HG02943 (cell line): ENCODE results near the gene CACNA2D1.
"Not testable (repeated sequence)": the region's sequence is repeated elsewhere in the genome, so short reads cannot be mapped to it uniquely, and the experiment has no call there.

Experiments used
- ATAC-seq: cut with Tn5 transposase; IDR thresholded peaks from one replicate; pipeline ENCODE4 v1.9.1; 2021; ENCODE audit warnings: mild to moderate bottlenecking, low read depth, moderate library complexity; ENCODE audit not compliant: unreplicated experiment

Gene CACNA2D1

GRCh38 chr7:82396343-82396742 is 47.2 kb downstream of the CACNA2D1 start:
- ATAC-seq = no peak

GRCh38 chr7:82395147-82395546 is 48.4 kb downstream of the CACNA2D1 start:
- ATAC-seq = no peak

- ATAC-seq = no peak
Measured at GRCh38 chr7:82393840-82394220, 49.7 kb downstream of the CACNA2D1 start.

GRCh38 chr7:82393076-82393839 is 50.3 kb downstream of the CACNA2D1 start:
- ATAC-seq = no peak

- ATAC-seq = no peak
Measured at GRCh38 chr7:82390936-82391335, 52.6 kb downstream of the CACNA2D1 start.

- ATAC-seq = no peak
Measured at GRCh38 chr7:82389876-82390275, 53.7 kb downstream of the CACNA2D1 start.

GRCh38 chr7:82388138-82388537 is 55.4 kb downstream of the CACNA2D1 start:
- no peak for ATAC-seq

- ATAC-seq = not testable (repeated sequence)
Measured at GRCh38 chr7:82386571-82386970, 57.0 kb downstream of the CACNA2D1 start.

- no peak for ATAC-seq
Measured at GRCh38 chr7:82384779-82385178, 58.8 kb downstream of the CACNA2D1 start.

- no peak for ATAC-seq
Measured at GRCh38 chr7:82384051-82384464, 59.5 kb downstream of the CACNA2D1 start.

- no peak for ATAC-seq
Measured at GRCh38 chr7:82382276-82382675, 61.3 kb downstream of the CACNA2D1 start.

GRCh38 chr7:82376739-82377138 is 66.8 kb downstream of the CACNA2D1 start:
- ATAC-seq = no peak

GRCh38 chr7:82375713-82376112 is 67.9 kb downstream of the CACNA2D1 start:
- ATAC-seq = no peak

GRCh38 chr7:82375129-82375528 is 68.4 kb downstream of the CACNA2D1 start:
- no peak for ATAC-seq

- no peak for ATAC-seq
Measured at GRCh38 chr7:82373926-82374635, 69.5 kb downstream of the CACNA2D1 start.

GRCh38 chr7:82364671-82365070 is 78.9 kb downstream of the CACNA2D1 start:
- no peak for ATAC-seq

- no peak for ATAC-seq
Measured at GRCh38 chr7:82364048-82364447, 79.5 kb downstream of the CACNA2D1 start.

GRCh38 chr7:82362129-82362706 is 81.4 kb downstream of the CACNA2D1 start:
- ATAC-seq = no peak

GRCh38 chr7:82360591-82361368 is 82.8 kb downstream of the CACNA2D1 start:
- ATAC-seq = no peak

- ATAC-seq = no peak
Measured at GRCh38 chr7:82359426-82359825, 84.2 kb downstream of the CACNA2D1 start.

GRCh38 chr7:82358923-82359322 is 84.7 kb downstream of the CACNA2D1 start:
- ATAC-seq = no peak
